ENCODE data around the gene RFNG. TPM values are rescaled to one million over a fixed set of nuclear protein-coding genes. Genes with fewer than 3 reads are reported as not detected.

The RFNG gene
- polyA plus RNA-seq, 1 experiment: 23.7 TPM

DNA sequence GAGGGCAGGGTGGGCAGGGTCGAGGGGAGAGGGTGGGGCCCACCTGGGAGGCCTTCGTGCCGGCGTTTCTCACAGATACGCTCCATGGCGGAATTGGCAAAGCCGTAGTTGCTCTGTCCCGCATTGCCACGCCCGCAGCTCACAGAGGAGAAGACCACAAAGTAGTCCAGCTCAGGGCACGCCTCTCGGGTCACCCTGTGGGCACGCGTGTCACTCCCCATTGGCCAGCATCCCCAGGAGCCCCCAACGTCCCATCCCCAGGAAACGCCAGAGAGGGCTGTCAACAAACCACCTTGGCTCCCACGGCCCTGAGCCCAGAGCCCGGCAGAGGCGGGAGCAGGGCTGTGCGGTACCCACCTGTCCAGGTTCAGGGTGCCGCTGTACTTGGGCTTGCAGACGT lies 30.4 kb upstream of the RFNG start:
- TF ChIP-seq, protein P1, sequence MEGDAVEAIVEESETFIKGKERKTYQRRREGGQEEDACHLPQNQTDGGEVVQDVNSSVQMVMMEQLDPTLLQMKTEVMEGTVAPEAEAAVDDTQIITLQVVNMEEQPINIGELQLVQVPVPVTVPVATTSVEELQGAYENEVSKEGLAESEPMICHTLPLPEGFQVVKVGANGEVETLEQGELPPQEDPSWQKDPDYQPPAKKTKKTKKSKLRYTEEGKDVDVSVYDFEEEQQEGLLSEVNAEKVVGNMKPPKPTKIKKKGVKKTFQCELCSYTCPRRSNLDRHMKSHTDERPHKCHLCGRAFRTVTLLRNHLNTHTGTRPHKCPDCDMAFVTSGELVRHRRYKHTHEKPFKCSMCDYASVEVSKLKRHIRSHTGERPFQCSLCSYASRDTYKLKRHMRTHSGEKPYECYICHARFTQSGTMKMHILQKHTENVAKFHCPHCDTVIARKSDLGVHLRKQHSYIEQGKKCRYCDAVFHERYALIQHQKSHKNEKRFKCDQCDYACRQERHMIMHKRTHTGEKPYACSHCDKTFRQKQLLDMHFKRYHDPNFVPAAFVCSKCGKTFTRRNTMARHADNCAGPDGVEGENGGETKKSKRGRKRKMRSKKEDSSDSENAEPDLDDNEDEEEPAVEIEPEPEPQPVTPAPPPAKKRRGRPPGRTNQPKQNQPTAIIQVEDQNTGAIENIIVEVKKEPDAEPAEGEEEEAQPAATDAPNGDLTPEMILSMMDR (IDR thresholded peaks at IDR 0.05; ENCODE audit: insufficient read depth, low read depth, low read length): no peak
- DNase-seq (ENCODE audit: low read depth): no peak
- Histone ChIP-seq H3K27me3 (ENCODE audit: control insufficient read depth, insufficient read depth, low read length) (no peaks in the 10 kb centered on the region), H3K36me3 (ENCODE audit: control insufficient read depth, insufficient read depth, low read length) (peaks cover 65% of the 10 kb centered on the region), H3K4me3 (ENCODE audit: low read depth, low read length) (no peak overlapping the region)
- POLR2A ChIA-PET: no interaction called here
- CTCF ChIA-PET: interaction anchor here (0.8 kb wide), 1 partner anchor 16 kb away, joined by 3 read pairs; no protein-coding TSS in a partner anchor

DNA sequence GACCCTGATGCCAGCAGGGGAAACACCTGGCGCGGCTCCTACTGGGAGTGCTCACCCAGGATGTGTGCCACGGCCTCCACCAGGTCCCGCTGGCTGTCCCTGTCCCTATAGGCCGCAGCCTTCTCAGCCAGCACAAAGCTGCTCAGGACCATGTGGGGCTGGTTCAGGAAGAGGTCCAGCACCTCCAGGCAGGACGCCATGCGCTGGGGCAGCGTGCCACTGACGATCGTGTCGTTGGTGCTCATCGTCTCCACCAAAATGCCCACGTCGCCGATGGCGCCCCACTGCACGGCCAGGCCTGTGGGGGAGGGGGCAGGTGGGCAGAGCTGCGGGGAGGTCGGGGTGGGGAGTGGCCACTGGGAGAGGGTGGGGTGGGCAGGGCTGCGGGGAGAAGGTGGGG lies 29.9 kb upstream of the RFNG start:
- ChIA-PET CTCF (interaction anchor here (0.8 kb wide), 1 partner anchor 17 kb away, joined by 3 read pairs; no protein-coding TSS in a partner anchor), POLR2A (no interaction called here)
- TF ChIP-seq, protein P1 (IDR thresholded peaks at IDR 0.05; ENCODE audit: insufficient read depth, low read depth, low read length): no peak
- H3K4me3 ChIP-seq (ENCODE audit: low read depth, low read length): no peak overlapping the region
- DNase-seq (ENCODE audit: low read depth): no peak
- peaks cover 61% of the 10 kb centered on the region for H3K36me3 ChIP-seq (ENCODE audit: control insufficient read depth, insufficient read depth, low read length)
- H3K27me3 ChIP-seq (ENCODE audit: control insufficient read depth, insufficient read depth, low read length): no peaks in the 10 kb centered on the region

DNA sequence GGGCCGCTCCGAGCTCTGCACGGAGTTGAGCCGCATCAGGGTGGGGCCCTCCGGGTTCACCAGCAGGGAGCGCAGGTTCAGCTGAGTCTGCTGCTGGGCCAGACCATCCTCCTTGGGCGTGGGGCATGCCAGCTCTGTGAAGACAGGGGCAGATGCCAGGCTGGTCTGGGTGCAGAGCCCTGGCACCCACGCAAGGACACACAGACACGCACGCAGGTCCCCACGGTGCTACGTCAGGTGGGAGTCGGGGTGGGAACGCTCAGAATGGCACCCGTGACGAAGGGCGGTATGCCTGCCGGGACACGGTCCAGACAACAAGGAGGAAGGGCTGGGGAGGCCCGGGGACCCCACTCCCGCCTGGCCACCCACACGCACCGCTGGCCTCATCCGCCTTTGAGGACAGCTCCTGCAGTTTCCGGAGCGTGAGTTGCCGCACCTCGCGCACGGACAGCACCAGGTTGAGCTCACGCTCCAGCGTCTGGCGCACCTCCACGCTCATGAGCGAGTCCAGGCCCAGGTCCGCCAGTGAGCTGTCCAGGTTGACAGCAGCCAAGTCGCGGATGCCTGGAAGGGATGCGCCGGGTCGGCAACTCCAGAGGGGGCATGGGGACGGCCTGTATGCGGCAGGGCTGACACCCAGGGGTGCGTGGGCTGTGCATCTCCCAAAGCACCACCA lies 29.3 kb upstream of the RFNG start:
- Histone ChIP-seq H3K36me3 (ENCODE audit: control insufficient read depth, insufficient read depth, low read length) (peaks cover 56% of the 10 kb centered on the region), H3K4me3 (ENCODE audit: low read depth, low read length) (no peak overlapping the region), H3K27me3 (ENCODE audit: control insufficient read depth, insufficient read depth, low read length) (no peaks in the 10 kb centered on the region)
- DNase-seq (ENCODE audit: low read depth): no peak
- TF ChIP-seq, protein P1 (IDR thresholded peaks at IDR 0.05; ENCODE audit: insufficient read depth, low read depth, low read length): no peak
- CTCF ChIA-PET: interaction anchor here (0.6 to 1.2 kb wide), 2 partner anchors 63 to 73 kb away, joined by 3 to 4 read pairs; no protein-coding TSS in a partner anchor
- POLR2A ChIA-PET: no interaction called here

DNA sequence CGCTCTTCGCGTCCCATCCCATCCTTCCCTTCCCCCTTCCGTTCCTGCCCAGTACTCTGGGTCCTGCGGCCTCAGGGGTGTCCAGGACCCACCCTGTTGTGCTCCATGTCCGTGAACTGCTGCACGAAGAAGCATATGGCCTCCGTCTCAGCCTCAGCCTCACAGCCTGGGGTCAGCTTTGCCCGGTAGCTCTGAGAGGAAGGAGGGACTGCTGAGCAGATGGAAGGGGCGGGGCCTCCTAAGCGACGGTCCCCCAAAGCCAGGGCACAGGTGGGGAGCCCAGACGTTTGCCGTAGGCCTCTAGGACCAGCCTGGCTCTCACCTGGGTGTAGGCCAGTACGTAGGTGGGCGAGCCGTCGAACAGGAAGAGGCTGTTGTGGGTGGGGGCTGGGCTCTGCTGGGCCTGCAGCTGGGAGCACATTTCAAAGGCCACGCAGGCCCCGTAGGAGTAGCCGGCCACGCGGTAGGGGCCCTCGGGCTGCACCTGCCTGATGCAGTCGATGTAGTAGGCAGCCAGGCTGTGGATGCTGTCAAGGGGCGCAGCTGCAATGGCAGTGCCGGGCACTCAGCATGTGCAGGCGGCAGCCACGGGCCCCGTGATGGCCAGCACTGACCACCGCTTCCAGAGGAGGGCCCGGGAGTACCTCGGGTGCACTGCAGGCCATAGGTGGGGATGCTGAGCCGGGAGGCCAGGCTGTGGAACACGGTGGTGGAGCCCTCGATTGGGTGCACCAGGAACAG lies 28.6 kb upstream of the RFNG start:
- no peak for DNase-seq (ENCODE audit: low read depth)
- no peaks in the 10 kb centered on the region for H3K27me3 ChIP-seq (ENCODE audit: control insufficient read depth, insufficient read depth, low read length)
- peaks cover 52% of the 10 kb centered on the region for H3K36me3 ChIP-seq (ENCODE audit: control insufficient read depth, insufficient read depth, low read length)
- POLR2A ChIA-PET: no interaction called here
- TF ChIP-seq, protein P1 (IDR thresholded peaks at IDR 0.05; ENCODE audit: insufficient read depth, low read depth, low read length): no peak
- H3K4me3 ChIP-seq (ENCODE audit: low read depth, low read length): no peak overlapping the region
- CTCF ChIA-PET: interaction anchor here (1.2 kb wide), 1 partner anchor 74 kb away, joined by 4 read pairs; no protein-coding TSS in a partner anchor

DNA sequence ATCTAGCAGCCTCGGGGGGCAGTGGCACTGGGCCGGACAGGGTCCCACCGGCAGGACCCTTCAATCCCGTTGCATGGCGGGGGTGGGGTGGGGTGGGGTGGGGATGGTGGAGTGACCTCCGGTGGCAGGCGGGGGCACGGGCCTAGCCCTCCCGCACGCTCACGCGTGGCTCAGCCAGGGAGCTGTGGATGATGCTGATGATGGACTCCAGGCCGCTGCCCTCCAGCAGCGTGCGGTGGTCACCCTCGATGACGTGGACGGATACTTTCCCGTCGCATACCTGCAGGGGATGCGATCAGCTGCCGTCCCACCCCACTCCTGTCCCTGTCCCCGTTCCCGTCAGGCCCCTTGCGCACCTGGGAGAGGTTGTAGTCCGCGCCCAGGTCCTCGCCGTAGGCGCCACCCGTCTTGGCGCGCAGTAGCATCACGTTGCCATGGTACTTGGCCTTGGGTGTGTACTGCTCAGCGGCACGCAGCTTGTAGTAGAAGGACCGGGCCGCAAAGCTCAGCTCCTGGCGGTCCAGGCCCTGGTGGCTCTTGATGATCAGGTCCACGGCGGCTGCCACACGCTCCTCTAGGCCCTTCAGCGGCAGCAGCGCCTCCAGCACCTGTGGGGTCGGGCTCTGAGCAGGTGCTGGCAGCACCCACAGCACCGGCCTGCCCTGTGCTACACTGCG lies 27.5 kb upstream of the RFNG start:
- Histone ChIP-seq H3K27me3 (ENCODE audit: control insufficient read depth, insufficient read depth, low read length) (no peaks in the 10 kb centered on the region), H3K4me3 (ENCODE audit: low read depth, low read length) (no peak overlapping the region), H3K36me3 (ENCODE audit: control insufficient read depth, insufficient read depth, low read length) (peaks cover 48% of the 10 kb centered on the region)
- ChIA-PET POLR2A (no interaction called here), CTCF (no interaction called here)
- TF ChIP-seq, protein P1 (IDR thresholded peaks at IDR 0.05; ENCODE audit: insufficient read depth, low read depth, low read length): no peak
- DNase-seq (ENCODE audit: low read depth): no peak

All from BJ (cell line).